Femur (tissue), 1 donor: ENCODE results near the gene EXOC1.
A peak's percentile ranks its signal among the peaks of the same experiment; 100 is the strongest.
"Not testable (repeated sequence)": the region's sequence is repeated elsewhere in the genome, so short reads cannot be mapped to it uniquely, and the experiment has no call there.

ENCODE experiments used
- DNase-seq: peaks from one replicate; pipeline ENCODE4 v3.0.0-alpha.2; 2017

The EXOC1 gene

GRCh38 chr4:55912249-55912648 lies 58.8 kb downstream of the EXOC1 start:
- no peak for DNase-seq

- no peak for DNase-seq
These were observed 67.1 kb downstream of the EXOC1 start for GRCh38 chr4:55920571-55920970.

GRCh38 chr4:55921093-55921492 lies 67.6 kb downstream of the EXOC1 start:
- DNase-seq, result no peak

GRCh38 chr4:55925241-55925640 lies 71.8 kb downstream of the EXOC1 start:
- DNase-seq, result no peak

GRCh38 chr4:55926610-55927009 lies 73.2 kb downstream of the EXOC1 start:
- no peak for DNase-seq

GRCh38 chr4:55927803-55928437 lies 74.5 kb downstream of the EXOC1 start:
- DNase-seq, result no peak

GRCh38 chr4:55928846-55929245 lies 75.4 kb downstream of the EXOC1 start:
- no peak for DNase-seq

- no peak for DNase-seq
These were observed 77.6 kb downstream of the EXOC1 start for GRCh38 chr4:55931043-55931442.

GRCh38 chr4:55931833-55932232 lies 78.4 kb downstream of the EXOC1 start:
- DNase-seq, result no peak

- no peak for DNase-seq
These were observed 79.1 kb downstream of the EXOC1 start for GRCh38 chr4:55932511-55932910.

GRCh38 chr4:55933611-55934010 lies 80.2 kb downstream of the EXOC1 start:
- no peak for DNase-seq

- not testable (repeated sequence) for DNase-seq
These were observed 82.5 kb downstream of the EXOC1 start for GRCh38 chr4:55935907-55936306.

- no peak for DNase-seq
These were observed 85.0 kb downstream of the EXOC1 start for GRCh38 chr4:55938481-55938880.

- no peak for DNase-seq
These were observed 86.0 kb downstream of the EXOC1 start for GRCh38 chr4:55939421-55939820.

GRCh38 chr4:55941881-55942396 lies 88.5 kb downstream of the EXOC1 start:
- DNase-seq, result no peak

GRCh38 chr4:55947254-55947882 lies 93.9 kb downstream of the EXOC1 start:
- DNase-seq, result no peak

GRCh38 chr4:55947912-55948725 lies 94.7 kb downstream of the EXOC1 start:
- DNase-seq, result peak; percentile 27

GRCh38 chr4:55948726-55949481 lies 95.5 kb downstream of the EXOC1 start, which contains the start of gene CEP135:
Gene CEP135 (plus strand): TSS chr4:55948945. CDS start chr4:55952131, 3,186 bp downstream.
- peak; percentile 97 for DNase-seq

GRCh38 chr4:55949482-55949802 lies 96.0 kb downstream of the EXOC1 start:
- DNase-seq, result no peak

GRCh38 chr4:55951191-55951922 lies 97.9 kb downstream of the EXOC1 start:
- DNase-seq, result no peak
